Smooth muscle cell (in vitro differentiated cells): Measurements from ENCODE around the gene PADI3. TPM values are rescaled to one million over a fixed set of nuclear protein-coding genes. Genes with fewer than 3 reads are reported as not detected.

Experiments used
- DNase-seq: peaks from one replicate; lab custom pipeline; 2025; ENCODE audit not compliant: unreplicated experiment; lab: John Stamatoyannopoulos, UW
- H2AFZ ChIP-seq: fragments of 200-600 bp; sonication (generic); 2 replicates; pipeline ENCODE4 v1.6.0; 2016; ENCODE audit warnings: antibody characterized with exemption, low read depth, mild to moderate bottlenecking
- H3F3A ChIP-seq: fragments of 200-600 bp; sonication (generic); 2 replicates; pipeline ENCODE4 v1.6.0; 2017; ENCODE audit warnings: antibody characterized with exemption, low read depth
- H3K27ac ChIP-seq: fragments of 200-600 bp; sonication (generic); 2 replicates; pipeline ENCODE4 v1.5.1; 2016; ENCODE audit warnings: low read depth, mild to moderate bottlenecking
- H3K27me3 ChIP-seq: fragments of 200-600 bp; sonication (generic); 2 replicates; pipeline ENCODE4 v1.6.1; 2016; ENCODE audit warnings: low read depth, mild to moderate bottlenecking
- H3K36me3 ChIP-seq: fragments of 200-600 bp; sonication (generic); 2 replicates; pipeline ENCODE4 v1.5.1; 2016; ENCODE audit warnings: low read depth
- H3K4me1 ChIP-seq: fragments of 200-600 bp; sonication (generic); 2 replicates; pipeline ENCODE4 v1.5.1; 2016; ENCODE audit warnings: low read depth
- H3K4me2 ChIP-seq: fragments of 200-600 bp; sonication (generic); 2 replicates; pipeline ENCODE4 v1.6.0; 2016; ENCODE audit warnings: mild to moderate bottlenecking
- H3K4me3 ChIP-seq: fragments of 200-600 bp; sonication (generic); 2 replicates; pipeline ENCODE4 v1.5.1; 2016; ENCODE audit warnings: mild to moderate bottlenecking
- H3K79me2 ChIP-seq: fragments of 200-600 bp; sonication (generic); 2 replicates; pipeline ENCODE4 v1.6.0; 2016; ENCODE audit warnings: low read depth, mild to moderate bottlenecking
- H3K9ac ChIP-seq: fragments of 200-600 bp; sonication (generic); 2 replicates; pipeline ENCODE4 v1.6.0; 2016; ENCODE audit warnings: low read depth
- H3K9me3 ChIP-seq: fragments of 200-600 bp; sonication (generic); replicated peaks from 2 replicates; pipeline ENCODE4 v1.5.1; 2016; ENCODE audit warnings: low read depth
- H4K20me1 ChIP-seq: fragments of 200-600 bp; sonication (generic); 2 replicates; pipeline ENCODE4 v1.6.0; 2016; ENCODE audit warnings: low read depth
- WGBS: methylation state at CpG from one replicate; pipeline ENCODE4 v1.1.7; 2016; ENCODE audit warnings: low lambda C conversion rate; 5-methylcytosine and 5-hydroxymethylcytosine counted together
- polyA plus RNA-seq: library from polyadenylated mRNA; unstranded; fragments of >200 nt; fragmentation: Nextera tagmentation; extraction: Ambion mirVana; gene quantifications from 2 replicates; pipeline ENCODE4 v1.2.1, GENCODE V29; 2016
- total RNA-seq: library from RNA; depleted of rRNA; stranded (reverse); fragments of >200 nt; gene quantifications from 2 replicates; pipeline ENCODE4 v1.2.3, GENCODE V29; 2014
- TF ChIP-seq, protein P1 (sequence below): fragments of 200-600 bp; sonication (generic); IDR thresholded peaks from 2 replicates; pipeline ENCODE4 v1.5.1; 2017; ENCODE audit warnings: borderline replicate concordance, mild to moderate bottlenecking, antibody characterized with exemption; ENCODE audit not compliant: insufficient read depth, poor library complexity, severe bottlenecking

Gene PADI3
- total and polyA plus RNA-seq, 2 experiments from 2014 or later, result not detected

DNA sequence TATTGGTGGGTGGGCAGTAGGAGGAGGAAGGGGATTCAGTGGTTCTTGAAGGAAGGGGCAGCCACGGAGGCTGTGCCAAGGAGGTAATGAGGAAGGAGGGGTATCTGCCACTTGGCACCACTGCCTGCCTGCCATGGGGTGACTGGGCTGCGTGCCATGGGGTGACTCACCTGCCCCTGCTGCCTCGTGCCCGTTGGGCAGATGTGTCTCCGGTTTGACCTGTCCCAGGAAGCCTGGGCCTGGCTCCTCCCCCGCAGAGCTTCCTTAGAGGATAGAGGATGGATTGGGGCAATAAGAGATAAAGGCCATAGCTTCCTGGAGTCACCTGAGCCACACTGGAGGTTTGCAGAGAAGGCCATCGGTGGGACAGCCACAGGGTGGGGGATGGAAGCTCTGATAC is 1.7 kb downstream of the PADI3 start:
- WGBS, result 92% methylated on average over 7 of the region's 7 CpGs
- H3K27ac ChIP-seq, result no peak overlapping the region
- H3K4me2 ChIP-seq, result no peak overlapping the region
- H3K4me1 ChIP-seq, result peaks cover 1% of the 10 kb centered on the region
- H3K9me3 ChIP-seq, result no peaks in the 10 kb centered on the region
- H3K27me3 ChIP-seq, result no peaks in the 10 kb centered on the region
- no peaks in the 10 kb centered on the region for H3F3A ChIP-seq
- no peak overlapping the region for H3K4me3 ChIP-seq
- no peak for DNase-seq
- H3K79me2 ChIP-seq, result no peaks in the 10 kb centered on the region
- TF ChIP-seq, protein P1, sequence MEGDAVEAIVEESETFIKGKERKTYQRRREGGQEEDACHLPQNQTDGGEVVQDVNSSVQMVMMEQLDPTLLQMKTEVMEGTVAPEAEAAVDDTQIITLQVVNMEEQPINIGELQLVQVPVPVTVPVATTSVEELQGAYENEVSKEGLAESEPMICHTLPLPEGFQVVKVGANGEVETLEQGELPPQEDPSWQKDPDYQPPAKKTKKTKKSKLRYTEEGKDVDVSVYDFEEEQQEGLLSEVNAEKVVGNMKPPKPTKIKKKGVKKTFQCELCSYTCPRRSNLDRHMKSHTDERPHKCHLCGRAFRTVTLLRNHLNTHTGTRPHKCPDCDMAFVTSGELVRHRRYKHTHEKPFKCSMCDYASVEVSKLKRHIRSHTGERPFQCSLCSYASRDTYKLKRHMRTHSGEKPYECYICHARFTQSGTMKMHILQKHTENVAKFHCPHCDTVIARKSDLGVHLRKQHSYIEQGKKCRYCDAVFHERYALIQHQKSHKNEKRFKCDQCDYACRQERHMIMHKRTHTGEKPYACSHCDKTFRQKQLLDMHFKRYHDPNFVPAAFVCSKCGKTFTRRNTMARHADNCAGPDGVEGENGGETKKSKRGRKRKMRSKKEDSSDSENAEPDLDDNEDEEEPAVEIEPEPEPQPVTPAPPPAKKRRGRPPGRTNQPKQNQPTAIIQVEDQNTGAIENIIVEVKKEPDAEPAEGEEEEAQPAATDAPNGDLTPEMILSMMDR, result no peak
- H2AFZ ChIP-seq, result no peak overlapping the region
- H3K9ac ChIP-seq, result no peak overlapping the region
- H3K36me3 ChIP-seq, result no peaks in the 10 kb centered on the region
- no peaks in the 10 kb centered on the region for H4K20me1 ChIP-seq

DNA sequence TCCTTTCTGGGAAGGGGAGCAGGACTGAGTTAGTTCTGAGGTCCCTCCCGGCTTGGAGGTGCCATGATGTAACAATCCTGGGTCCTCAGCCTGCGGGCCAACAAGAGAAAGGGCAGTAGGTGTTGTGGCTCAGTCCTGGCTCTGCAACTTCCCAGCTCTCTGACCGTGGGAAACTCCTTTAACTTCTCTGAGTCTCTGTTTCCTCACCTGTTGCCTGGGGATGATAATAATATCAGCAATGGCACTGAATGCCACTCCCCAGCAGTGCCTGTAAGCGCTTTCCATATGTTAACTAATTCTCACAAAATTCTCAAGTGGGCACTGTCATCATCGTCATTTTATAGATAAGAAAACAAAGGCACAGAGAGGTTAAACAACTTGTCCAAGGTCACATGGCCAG is 2.3 kb downstream of the PADI3 start:
- peaks cover 3% of the 10 kb centered on the region for H3K27me3 ChIP-seq
- H3K36me3 ChIP-seq, result no peaks in the 10 kb centered on the region
- H3K4me1 ChIP-seq, result no peaks in the 10 kb centered on the region
- TF ChIP-seq, protein P1, result no peak
- H3K9me3 ChIP-seq, result no peaks in the 10 kb centered on the region
- DNase-seq, result no peak
- no peaks in the 10 kb centered on the region for H4K20me1 ChIP-seq
- no peak overlapping the region for H3K4me2 ChIP-seq
- no peak overlapping the region for H3K9ac ChIP-seq
- no peaks in the 10 kb centered on the region for H3F3A ChIP-seq
- WGBS, result 82% methylated on average over 5 of the region's 5 CpGs
- no peak overlapping the region for H3K4me3 ChIP-seq
- H3K79me2 ChIP-seq, result no peaks in the 10 kb centered on the region
- no peak overlapping the region for H3K27ac ChIP-seq
- no peak overlapping the region for H2AFZ ChIP-seq

DNA sequence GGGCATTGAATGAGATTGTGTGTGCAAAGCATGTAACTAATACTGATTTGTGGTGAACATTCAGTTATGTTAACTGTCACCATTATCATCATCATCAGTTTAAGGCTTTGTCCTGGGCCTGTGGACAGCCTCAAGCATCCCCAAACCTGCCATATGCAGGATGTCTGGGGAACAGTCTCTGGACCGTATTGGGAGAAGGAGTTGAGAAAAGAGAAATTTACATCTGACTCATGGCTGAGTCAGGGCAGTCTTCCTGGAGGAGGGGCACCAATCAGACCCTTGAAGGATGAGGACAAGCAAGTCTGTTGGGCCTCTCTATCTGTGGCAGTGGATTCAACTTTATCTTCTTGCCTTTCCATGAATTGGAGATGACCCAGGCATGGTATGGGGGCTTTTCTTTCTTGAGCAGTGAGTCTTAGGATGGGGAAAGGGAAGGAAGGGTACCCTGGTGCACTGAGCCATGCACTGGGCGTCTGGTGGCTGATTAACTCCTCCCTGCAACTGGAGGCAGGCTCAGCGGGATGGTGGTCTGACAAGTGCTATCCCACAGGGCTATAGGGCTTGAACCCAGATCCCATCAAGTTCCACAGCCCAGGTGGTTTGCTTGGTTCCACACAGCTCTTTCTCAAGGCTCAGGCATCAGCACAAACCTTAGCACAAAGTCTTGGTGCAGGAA is 2.9 kb downstream of the PADI3 start:
- Histone ChIP-seq H3K36me3 (no peaks in the 10 kb centered on the region), H3K27ac (no peak overlapping the region), H3K4me3 (no peak overlapping the region), H3K79me2 (no peaks in the 10 kb centered on the region), H2AFZ (no peak overlapping the region), H3K4me2 (no peak overlapping the region), H3K27me3 (peaks cover 3% of the 10 kb centered on the region), H3K9ac (no peak overlapping the region), H3F3A (no peaks in the 10 kb centered on the region), H3K4me1 (no peaks in the 10 kb centered on the region), H4K20me1 (no peaks in the 10 kb centered on the region), H3K9me3 (no peaks in the 10 kb centered on the region)
- DNase-seq, result no peak
- TF ChIP-seq, protein P1, result no peak
- 41% methylated on average over 3 of the region's 3 CpGs for WGBS

DNA sequence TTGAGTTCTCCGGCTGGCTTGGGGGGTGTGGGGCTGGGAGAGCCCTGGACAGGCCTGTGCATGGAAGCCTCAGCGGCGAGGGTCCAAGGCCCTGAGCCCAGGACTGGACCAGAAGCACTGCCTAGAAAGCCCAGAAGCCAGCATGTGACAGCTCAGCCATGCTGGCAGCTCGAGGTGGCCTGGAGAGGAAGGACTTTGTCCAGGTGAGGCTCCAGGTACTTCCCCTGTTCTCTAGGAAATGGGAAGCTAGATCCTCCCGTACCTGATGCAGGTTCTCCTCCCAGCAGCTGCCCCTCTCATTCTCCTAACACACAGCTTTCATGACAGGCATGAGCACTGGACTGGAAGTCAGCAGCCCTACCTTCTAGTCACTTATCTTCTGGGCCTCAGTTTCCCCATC is 6.4 kb downstream of the PADI3 start:
- Histone ChIP-seq H3K9ac (no peak overlapping the region), H3K9me3 (no peaks in the 10 kb centered on the region), H3K4me2 (no peak overlapping the region), H3K4me3 (no peak overlapping the region), H3K79me2 (no peaks in the 10 kb centered on the region), H3K27me3 (peaks cover 3% of the 10 kb centered on the region), H3K36me3 (no peaks in the 10 kb centered on the region), H2AFZ (no peak overlapping the region), H3K4me1 (no peaks in the 10 kb centered on the region), H4K20me1 (no peaks in the 10 kb centered on the region), H3F3A (no peaks in the 10 kb centered on the region), H3K27ac (no peak overlapping the region)
- DNase-seq, result no peak
- TF ChIP-seq, protein P1, result no peak
- WGBS, result 93% methylated on average over 5 of the region's 5 CpGs
